Central memory CD4-positive, alpha-beta T cell (primary cell): ENCODE data around the gene SLC17A5.
"Not testable (repeated sequence)": the region's sequence is repeated elsewhere in the genome, so short reads cannot be mapped to it uniquely, and the experiment has no call there.

Experiments
- DNase-seq: peaks from one replicate; pipeline ENCODE4 v3.0.0; 2022

The SLC17A5 gene

DNA sequence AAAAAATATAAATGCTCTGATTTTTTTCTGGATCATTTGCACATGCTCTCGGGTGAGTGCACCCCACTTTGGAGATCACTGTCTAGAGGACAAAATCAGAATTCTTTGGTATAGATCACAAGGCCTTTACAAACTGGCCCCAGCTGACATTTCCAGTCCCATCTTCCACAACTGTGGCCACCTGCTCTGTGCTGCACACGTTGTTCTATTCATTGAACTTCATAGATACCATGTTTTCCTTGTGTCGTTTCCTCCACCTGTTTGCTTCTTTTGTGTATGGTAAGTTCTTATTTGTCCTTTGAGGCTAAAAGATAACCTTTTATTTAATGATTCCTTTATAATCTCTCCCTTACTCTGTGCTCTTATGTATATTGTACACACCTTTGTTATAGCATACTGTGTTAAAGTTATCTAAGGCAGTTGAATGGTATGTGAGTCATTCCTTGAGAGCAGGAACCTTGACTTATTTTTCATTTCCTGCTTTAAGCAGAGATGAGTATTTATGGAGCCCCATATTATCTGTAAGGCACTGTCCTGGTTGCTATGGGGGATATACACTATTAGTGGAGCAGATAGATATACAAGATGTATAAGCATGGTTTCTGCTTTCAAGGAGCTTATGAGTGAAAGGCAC is 12.0 kb upstream of the SLC17A5 start:
- no peak for DNase-seq

DNA sequence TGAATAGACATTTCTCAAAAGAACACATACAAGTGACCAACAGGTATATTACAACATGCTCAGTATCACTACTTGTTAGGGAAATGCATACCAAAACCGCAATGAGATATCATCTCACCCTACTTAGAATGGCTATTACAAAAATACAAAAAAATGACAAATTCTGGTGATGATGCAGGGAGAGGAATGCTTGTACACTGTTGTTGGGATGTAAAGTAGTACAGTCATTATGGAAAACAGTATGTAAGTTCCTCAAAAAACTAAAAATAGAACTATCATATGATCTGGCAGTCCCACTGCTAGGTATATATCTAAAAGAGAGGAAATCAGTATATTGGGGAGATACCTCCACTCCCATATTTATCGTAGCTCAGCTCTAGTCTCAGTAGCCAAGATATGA is 10.9 kb upstream of the SLC17A5 start:
- no peak for DNase-seq

GRCh38 chr6:73657201-73657600 is 3.4 kb upstream of the SLC17A5 start:
- DNase-seq: no peak

DNA sequence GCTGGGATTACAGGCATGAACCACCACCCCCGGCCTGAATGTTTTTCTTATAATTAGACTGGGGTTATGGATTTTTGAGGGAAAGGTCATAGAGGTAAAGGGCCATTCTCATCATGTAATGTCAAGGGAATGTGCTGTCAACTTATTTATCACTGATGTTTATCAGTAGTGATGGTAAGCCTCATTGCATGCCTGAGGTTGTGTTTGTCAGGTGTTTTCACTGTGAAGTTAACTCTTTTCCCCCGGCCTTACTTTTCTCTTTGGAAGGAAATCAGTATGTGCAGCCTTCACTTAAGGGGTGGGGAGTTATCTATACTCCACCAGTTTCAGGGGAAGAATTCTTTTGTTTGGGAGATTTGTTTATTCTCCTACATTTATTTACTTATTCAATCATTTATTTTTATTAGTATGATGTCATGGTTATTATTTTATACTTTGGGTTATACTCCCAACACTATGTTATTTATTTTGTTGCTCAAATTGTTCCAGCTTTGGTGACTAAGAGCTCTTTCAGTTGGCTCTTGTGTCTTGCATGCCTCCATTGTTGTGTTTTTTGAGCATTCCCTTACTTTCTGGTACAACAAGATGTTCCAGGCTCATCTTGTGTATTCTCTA is 2.8 kb upstream of the SLC17A5 start:
- no peak for DNase-seq

DNA sequence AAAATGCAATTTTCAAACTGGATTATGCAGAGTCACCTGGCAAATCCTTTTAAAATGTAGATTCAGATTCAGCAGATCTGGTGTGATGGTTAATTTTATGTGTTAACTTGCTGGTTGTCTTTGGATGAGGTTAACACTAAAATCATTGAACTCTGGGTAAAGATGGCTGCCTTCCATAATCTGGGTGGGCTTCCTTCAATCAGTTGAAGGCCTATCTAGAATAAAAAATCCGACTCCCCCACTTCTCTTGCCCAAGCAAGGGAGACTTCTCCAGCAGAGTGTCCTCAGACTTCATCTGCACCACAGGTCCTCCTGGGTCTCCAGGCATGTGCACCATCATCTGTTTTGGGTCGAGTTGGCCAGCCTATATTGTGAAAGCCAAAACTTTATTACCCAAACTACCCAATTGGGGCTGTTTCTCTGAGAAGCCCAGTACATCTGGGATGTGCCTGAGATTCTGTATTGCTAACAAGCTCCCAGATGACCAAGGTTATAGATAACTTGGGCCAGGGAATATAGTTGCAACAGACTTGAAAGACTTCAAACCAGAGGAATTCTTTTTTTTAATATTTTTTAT is 1.6 kb upstream of the SLC17A5 start:
- DNase-seq: no peak

- peak; percentile 77 for DNase-seq
These were observed 888 bp downstream of the SLC17A5 start for GRCh38 chr6:73652637-73653570.

DNA sequence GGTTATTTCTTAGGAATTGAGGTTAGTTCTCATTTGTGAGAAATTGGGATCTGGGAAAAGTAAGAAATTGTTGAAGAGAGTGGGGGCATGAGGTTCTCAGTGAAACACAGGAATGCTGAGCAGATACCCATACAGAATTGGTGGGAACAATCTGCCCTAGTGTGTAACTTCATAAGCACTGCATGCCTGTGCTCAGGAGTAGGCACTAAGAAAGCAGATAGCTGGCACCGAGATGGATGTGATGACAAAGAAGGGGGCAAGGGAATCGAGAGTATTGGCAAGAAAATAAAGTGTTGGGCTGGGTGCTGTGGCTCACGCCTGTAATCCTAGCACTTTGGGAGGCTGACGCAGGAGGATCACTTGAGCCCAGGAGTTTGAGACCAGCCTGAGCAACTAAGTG is 4.0 kb downstream of the SLC17A5 start:
- no peak for DNase-seq

GRCh38 chr6:73648166-73648565 is 5.6 kb downstream of the SLC17A5 start:
- no peak for DNase-seq

DNA sequence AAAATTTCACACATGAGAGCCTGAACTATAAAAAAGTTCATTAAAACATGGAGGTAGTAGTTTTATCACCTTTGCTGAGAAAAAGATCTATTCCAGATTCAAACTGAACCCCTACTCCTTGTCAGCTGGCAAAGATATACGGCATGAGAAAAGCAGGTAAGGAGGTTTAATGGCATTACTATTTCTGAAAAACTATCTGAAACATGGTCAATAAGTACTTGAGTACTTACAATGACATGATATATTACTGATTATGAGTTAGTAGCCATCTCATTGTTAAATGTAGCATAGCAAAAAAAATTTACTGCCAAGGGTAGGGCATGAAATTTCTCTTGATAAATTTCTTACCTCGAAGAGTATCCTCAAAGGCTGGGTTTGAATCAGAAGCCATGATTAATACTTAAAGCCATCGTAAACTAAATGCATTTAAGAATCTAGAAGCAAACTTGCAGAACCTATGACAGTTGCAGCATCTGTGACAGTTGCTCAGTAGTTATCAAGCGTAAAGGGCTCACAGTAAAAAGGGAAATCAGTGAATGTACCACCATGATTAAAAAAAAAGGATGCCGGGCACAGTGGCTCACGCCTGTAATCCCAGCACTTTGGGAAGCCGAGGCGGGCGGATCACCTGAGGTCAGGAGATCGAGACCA is 8.7 kb downstream of the SLC17A5 start:
- DNase-seq: no peak

DNA sequence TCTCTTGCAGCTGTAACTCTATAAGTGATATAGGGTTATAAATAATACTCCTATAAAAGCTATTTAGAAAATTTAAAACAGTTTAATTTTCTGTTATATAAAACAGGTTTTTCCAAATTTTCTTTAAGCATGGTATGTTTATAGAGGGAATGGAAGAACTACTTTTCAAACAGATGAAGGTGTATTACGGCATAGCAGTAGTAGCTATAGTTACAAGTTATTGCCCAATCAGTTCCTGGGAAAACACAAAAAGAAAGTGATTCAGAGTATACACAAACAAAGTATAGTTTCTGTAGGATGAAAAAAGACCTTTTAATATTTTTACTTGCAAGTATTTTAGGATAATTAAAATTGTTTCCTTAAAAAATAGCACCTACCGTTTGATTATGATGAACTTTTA is 9.8 kb downstream of the SLC17A5 start:
- no peak for DNase-seq

DNA sequence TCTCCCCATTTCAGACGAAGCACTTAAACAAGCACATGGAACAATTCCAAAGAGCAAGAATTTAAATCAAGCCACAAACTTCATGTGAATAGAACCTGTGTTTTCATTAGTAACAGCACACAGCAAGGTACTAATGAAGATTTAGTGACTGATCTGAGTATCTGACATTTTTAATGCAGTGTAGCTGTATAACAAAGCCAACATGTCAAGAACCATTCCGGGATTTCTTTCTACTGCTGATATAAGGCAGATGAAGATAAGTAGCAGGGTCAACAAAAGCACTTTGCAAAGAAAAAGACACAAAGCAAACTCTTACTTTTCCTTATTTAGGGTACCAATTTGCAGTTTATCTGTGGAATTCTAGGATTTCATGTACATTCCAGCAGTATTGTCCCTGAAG is 11.3 kb downstream of the SLC17A5 start:
- no peak for DNase-seq

DNA sequence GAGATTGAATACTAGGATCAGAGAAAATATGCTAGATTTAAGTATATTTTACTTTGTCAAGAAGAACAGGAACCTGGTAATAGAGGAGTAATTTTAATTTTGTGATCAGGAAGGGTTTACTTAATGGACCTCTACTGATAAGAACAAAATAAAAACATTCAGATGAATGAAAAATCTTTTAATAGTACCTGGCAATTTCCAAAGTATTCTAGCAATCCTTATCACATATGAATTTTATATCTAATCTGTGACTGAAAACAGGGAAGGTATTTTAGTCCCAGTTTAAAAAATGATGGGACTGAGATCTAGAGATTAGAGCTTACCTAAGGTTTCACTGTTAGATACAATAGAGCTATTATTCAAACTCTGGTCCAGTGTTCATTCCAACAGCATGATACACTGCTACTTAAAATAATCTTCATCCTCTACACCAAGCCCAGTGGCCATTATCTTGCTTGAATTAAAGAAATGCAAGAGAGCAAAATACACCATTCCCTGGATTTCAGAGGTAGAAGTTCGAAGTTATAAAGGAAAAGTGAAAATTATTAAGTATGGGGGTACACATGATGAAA is 13.5 kb downstream of the SLC17A5 start:
- DNase-seq: no peak

DNA sequence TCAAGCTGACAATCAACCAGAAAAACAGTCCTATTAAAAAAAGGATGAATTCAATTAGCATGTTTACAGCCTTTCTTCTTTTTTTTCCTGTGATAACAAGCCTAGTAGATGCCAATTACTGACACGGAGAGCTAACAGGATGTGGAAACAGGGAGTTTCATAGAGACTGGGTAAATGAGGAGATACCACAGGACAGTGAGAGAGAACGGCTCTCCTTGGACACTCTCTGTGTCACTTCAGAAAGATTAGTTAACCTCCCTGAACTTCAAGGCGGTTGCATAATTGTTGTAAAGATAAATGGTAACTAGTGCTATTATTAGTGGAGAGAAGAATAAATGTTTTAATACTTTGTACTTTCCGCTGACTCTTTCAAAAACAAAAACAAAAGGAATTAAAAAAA is 14.8 kb downstream of the SLC17A5 start:
- DNase-seq: no peak

- DNase-seq: no peak
These were observed 16.4 kb downstream of the SLC17A5 start for GRCh38 chr6:73637404-73637803.

DNA sequence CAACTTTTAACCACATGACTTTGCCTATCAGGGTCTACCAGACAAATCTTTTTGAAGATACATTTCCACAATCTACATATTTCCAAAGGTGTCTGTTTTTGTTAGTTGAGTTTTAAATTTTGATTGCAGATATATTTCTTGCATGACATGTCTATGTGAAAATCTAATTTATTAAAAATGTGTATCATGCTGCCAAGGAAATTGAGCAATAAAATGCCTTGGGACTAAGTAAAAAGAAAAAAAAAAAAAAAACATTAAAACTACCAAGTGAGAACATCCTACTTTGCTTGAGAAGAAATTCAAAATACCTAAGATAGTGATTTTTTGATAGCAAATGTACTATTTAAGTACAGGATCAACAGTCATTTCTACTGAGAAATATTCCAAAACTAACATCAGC is 17.7 kb downstream of the SLC17A5 start:
- DNase-seq: no peak

DNA sequence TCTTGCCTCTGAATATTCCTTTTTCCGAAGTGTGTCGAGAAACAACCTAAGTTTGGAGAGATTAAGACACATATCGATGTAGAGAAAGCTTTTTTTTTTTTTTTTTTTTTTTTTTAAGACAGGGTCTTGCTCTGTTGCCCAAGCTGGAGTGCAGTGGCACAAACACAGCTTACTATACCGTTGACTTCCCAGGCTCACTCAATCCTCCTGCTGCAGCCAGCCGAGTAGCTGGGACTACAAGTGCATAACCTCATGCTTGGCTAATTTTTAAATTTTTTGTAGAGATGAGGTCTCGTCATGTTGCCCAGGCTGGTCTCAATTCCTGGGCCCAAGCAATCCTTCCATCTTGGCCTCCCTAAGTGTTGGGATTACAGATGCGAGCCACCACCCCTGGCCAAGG is 21.4 kb downstream of the SLC17A5 start:
- DNase-seq: no peak

DNA sequence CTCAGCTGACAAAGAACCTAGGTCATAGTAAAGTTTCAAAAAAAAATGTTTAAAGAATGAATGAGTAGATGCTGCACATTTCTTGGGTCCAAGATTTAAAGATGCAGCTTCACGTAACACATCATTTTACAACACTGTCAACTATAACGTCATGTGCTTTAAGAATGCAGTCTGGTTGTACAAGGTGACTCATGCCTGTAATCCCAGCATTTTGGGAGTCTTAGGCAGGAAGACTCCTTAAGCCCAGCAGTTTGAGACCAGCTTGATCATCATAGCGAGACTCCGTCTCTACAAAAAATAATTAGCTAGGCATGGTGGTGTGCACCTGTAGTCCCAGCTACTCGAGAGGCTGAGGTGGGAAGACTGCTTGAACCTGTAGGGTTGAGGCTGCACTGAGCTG is 21.9 kb downstream of the SLC17A5 start:
- no peak for DNase-seq

DNA sequence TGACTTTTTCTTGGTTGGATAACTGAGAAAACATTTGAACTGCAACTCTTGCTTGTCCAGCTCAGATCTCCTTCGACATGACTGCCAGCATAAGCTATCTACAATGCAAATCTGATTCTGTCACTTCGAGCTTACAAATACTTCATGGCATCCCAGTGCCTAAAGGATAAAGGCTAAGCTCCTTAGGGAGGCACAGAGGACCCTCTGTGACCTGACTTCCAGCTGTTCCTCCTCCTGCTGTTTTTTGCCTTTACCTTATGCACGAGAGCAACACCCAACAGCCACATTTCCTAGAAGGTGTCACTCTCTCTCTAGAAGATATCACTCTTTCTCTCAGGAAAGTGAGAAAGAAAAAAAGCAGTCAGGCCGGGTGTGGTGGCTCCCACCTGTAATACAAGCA is 23.4 kb downstream of the SLC17A5 start:
- no peak for DNase-seq

GRCh38 chr6:73624896-73625295 is 28.9 kb downstream of the SLC17A5 start:
- no peak for DNase-seq

DNA sequence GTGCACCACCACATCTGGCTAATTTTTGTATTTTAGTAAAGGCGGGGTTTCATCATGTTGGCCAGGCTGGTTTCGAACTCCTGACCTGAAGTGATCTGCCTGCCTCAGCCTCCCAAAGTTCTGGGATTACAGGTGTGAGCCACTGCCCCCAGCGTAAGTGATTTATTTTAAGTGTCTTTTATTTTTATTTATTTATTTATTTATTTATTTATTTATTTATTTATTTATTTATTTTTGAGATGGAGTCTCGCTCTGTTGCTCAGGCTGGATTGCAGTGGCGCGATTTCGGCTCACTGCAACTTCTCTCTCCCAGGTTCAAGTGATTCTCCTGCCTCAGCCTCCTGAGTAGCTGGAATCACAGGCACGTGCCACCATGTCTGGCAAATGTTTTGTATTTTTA is 30.3 kb downstream of the SLC17A5 start:
- not testable (repeated sequence) for DNase-seq

GRCh38 chr6:73618082-73618481 is 35.7 kb downstream of the SLC17A5 start:
- DNase-seq: not testable (repeated sequence)

GRCh38 chr6:73614802-73615201 is 39.0 kb downstream of the SLC17A5 start:
- DNase-seq: no peak
